ENCODE data around the gene RRAGD. TPM values are rescaled to one million over a fixed set of nuclear protein-coding genes. Genes with fewer than 3 reads are reported as not detected.

Gene RRAGD
- total RNA-seq, 1 experiment from 2014 or later = 27.8 TPM

GRCh38 chr6:89350281-89350966 lies 61.6 kb downstream of the RRAGD start:
- ATAC-seq (no peak), DNase-seq (ENCODE audit: low read depth, low spot score) (no peak)
- Histone ChIP-seq H3K9me3 (ENCODE audit: control insufficient read depth, insufficient read depth, low read depth, low read length) (no peaks in the 10 kb centered on the region), H3K4me3 (ENCODE audit: low read depth in 2 of 2, low read length in 2 of 2) (peak overlapping the region; percentile 73 to 96), H3K27ac (ENCODE audit: low read length) (peak overlapping the region; percentile 60), H3K27me3 (ENCODE audit: control insufficient read depth, insufficient read depth, low read length) (no peaks in the 10 kb centered on the region), H3K4me1 (ENCODE audit: control insufficient read depth, insufficient read depth, low read length) (peaks cover 9% of the 10 kb centered on the region), H3K36me3 (ENCODE audit: control insufficient read depth, insufficient read depth, low read length) (no peaks in the 10 kb centered on the region)
- intact Hi-C loops (cut with micrococcal nuclease; ENCODE audit: unreplicated experiment) (no loop called here), in situ Hi-C loops (cut with HindIII; ENCODE audit: low pct_unique_long_range_greater_than_20kb, low sequenced_read_pairs) (no loop called here)
- ChIA-PET CTCF (interaction anchor here (0.7 kb wide), 2 partner anchors 21 to 24 kb away, joined by 3 to 6 read pairs; no protein-coding TSS in a partner anchor), POLR2A (interaction anchor here (0.7 kb wide), 2 partner anchors 8 to 50 kb away, joined by 3 to 18 read pairs; no protein-coding TSS in a partner anchor)
- no TSS peak for BruUV-seq (replicated peaks)
- TF ChIP-seq SIN3A (IDR thresholded peaks at IDR 0.05; ENCODE audit: borderline replicate concordance, insufficient read depth, low read depth, low read length) = no peak
- TF ChIP-seq REST (IDR thresholded peaks at IDR 0.05; ENCODE audit: insufficient read depth in 1 of 2, low read depth in 2 of 2, low read length in 1 of 2) = no peak
- no peak for TF ChIP-seq CTCF (IDR thresholded peaks at IDR 0.05)
- no peak for TF ChIP-seq POLR2AphosphoS5 (IDR thresholded peaks at IDR 0.05; ENCODE audit: low read depth, low read length)
- TF ChIP-seq TCF7L2 (IDR thresholded peaks at IDR 0.05; ENCODE audit: low read depth, low read length) = no peak

GRCh38 chr6:89348372-89348771 lies 63.7 kb downstream of the RRAGD start:
- intact Hi-C loops (cut with micrococcal nuclease; ENCODE audit: unreplicated experiment) (no loop called here), in situ Hi-C loops (cut with HindIII; ENCODE audit: low pct_unique_long_range_greater_than_20kb, low sequenced_read_pairs) (no loop called here)
- no peak overlapping the region for H3K4me3 ChIP-seq (ENCODE audit: low read depth in 2 of 2, low read length in 2 of 2)
- no peak for DNase-seq (ENCODE audit: low read depth, low spot score)
- peaks cover 9% of the 10 kb centered on the region for H3K4me1 ChIP-seq (ENCODE audit: control insufficient read depth, insufficient read depth, low read length)
- no peak for TF ChIP-seq POLR2AphosphoS5 (IDR thresholded peaks at IDR 0.05; ENCODE audit: low read depth, low read length)
- no peak for TF ChIP-seq SIN3A (IDR thresholded peaks at IDR 0.05; ENCODE audit: borderline replicate concordance, insufficient read depth, low read depth, low read length)
- TF ChIP-seq REST (IDR thresholded peaks at IDR 0.05; ENCODE audit: insufficient read depth in 1 of 2, low read depth in 2 of 2, low read length in 1 of 2) = no peak
- TF ChIP-seq TCF7L2 (IDR thresholded peaks at IDR 0.05; ENCODE audit: low read depth, low read length) = no peak
- TF ChIP-seq CTCF (IDR thresholded peaks at IDR 0.05) = no peak
- POLR2A ChIA-PET = interaction anchor here (0.6 kb wide), 1 partner anchor 580 kb away, joined by 3 read pairs; no protein-coding TSS in a partner anchor
- BruUV-seq (replicated peaks) = no TSS peak
- CTCF ChIA-PET = no interaction called here
- H3K36me3 ChIP-seq (ENCODE audit: control insufficient read depth, insufficient read depth, low read length) = no peaks in the 10 kb centered on the region
- H3K9me3 ChIP-seq (ENCODE audit: control insufficient read depth, insufficient read depth, low read depth, low read length) = no peaks in the 10 kb centered on the region
- H3K27me3 ChIP-seq (ENCODE audit: control insufficient read depth, insufficient read depth, low read length) = no peaks in the 10 kb centered on the region
- H3K27ac ChIP-seq (ENCODE audit: low read length) = no peak overlapping the region
- ATAC-seq = no peak

Data from Panc1 (cell line).